IPS-11a (cell line): Measurements from ENCODE around the gene CRISP3.

ENCODE experiments used
- H3K4me3 ChIP-seq: one replicate; pipeline ENCODE4 v1.5.1; 2013; ENCODE audit warnings: low read depth, low read length, control low read depth

CRISP3 gene

GRCh38 chr6:49692534-49692933, 51.7 kb downstream of the CRISP3 start:
- no peak overlapping the region for H3K4me3 ChIP-seq
